ENCODE data around the gene TNS2.

Gene TNS2

DNA sequence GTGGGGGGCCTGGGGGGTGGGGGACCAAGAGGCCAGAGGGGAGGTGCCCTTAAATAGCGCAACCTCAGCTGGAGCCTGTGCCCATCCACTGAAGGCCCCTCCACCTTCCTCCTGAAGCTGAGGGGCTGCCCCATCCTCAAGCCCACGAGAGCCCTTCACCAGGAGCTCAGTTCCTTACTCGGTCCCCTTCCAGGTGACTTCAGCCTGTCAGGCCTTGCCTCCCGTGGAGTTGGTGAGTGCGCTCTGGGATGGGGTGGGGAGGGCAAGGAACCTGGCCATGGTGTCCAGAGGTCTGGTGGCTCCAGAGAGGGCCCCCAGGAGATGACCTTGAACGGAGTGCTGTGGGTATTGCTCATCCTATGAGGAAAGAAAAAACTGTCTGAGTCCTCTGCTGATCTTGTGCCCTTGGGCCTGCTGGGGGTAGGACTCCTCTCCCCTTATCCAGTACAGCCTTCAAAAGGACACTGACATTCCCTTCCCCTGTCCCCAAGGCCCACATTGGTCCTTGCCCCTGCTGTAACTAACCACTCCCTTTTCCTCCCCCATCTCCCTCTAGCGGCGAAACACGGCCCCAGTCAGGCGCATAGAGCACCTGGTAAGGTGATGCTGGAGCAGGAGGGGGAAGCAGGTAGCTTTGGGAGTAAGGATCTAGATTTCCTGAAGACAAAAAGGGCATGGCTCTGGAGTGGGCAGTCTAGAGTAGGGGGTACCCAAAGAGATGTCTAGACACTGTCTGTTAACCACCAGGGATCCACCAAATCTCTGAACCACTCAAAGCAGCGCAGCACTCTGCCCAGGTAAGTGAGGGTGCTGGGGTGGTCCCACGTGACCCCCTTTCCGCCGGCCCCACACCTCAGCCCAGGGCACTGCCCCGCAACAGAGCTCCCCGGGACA, 3.6 kb downstream of the TNS2 start:
- peak; percentile 34 for DNase-seq
- in situ Hi-C loops (cut with MboI; ENCODE audit: low pct_unique_long_range_greater_than_20kb, low sequenced_read_pairs), result loop anchor here (25.0 kb wide), 1 partner anchor 234 kb away; the partner anchor contains the start of genes MYG1 and PFDN5

DNA sequence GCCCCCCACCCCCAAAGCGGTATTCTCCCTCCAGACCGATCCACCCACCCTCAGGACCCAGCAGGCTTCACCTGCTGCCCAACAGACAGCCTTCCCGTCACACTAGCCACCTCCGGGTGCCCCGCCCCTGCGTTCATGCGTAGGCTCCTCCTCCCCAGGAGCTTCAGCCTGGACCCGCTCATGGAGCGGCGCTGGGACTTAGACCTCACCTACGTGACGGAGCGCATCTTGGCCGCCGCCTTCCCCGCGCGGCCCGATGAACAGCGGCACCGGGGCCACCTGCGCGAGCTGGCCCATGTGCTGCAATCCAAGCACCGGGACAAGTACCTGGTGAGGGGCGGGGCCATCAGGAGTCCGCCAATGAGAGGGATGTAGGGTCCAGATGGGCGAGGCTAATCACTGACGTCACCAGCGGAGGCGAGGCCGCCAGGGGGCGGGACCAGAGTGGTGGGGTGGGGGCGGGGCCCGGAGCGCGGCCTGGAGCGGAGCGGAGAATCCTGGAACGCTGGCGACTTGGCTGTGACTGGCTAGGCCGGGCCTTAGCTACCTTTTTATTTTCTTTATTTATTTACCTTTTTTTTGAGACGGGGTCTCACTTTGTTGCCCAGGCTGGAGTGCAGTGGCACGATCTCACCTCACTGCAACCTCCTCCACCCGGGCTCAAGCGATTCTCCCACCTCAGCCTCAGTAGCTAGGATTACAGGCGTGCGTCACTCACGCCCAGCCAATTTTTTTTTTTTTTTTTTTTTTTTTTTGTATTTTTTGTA, 4.4 kb downstream of the TNS2 start:
- DNase-seq, result peak; percentile 91

DNA sequence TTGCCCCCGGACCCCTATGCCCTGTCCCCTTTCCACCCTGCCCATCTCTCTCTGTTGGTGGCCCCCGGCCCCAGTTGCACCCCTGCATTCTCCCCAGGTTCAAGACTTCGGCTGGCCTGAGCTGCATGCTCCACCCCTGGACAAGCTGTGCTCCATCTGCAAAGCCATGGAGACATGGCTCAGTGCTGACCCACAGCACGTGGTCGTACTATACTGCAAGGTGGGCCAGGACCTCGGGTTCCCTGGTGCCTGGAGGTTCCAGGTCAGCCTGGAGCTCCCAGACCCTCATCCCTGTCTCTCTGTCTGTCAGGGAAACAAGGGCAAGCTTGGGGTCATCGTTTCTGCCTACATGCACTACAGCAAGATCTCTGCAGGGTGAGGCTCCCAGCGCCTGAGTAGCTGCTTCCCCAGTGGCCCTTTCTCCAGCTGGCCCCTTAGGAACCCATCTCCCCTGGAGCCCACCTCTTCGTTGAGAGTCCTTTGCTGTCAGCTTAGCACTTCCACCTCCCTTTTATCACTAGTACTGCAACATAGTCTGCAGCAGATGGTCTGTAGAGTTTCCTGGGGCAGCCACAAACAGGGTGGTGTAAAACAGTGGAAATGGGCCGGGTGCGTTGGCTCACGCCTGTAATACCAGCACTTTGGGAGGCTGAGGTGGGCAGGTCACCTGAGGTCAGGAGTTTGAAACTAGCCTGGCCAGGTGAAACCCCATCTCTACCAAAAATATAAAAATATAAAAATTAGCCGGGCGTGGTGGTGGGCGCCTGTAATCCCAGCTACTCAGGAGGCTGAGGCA, 5.8 kb downstream of the TNS2 start:
- in situ Hi-C loops (cut with MboI; ENCODE audit: low pct_unique_long_range_greater_than_20kb, low sequenced_read_pairs), result loop anchor here (25.0 kb wide), 1 partner anchor 232 kb away; the partner anchor contains the start of genes MYG1 and PFDN5
- DNase-seq, result no peak

More for the DNA sequence above, 4.4 kb downstream of the TNS2 start:
- in situ Hi-C loops (cut with MboI; ENCODE audit: low pct_unique_long_range_greater_than_20kb, low sequenced_read_pairs), result loop anchor here (25.0 kb wide), 1 partner anchor 233 kb away; the partner anchor contains the start of genes MYG1 and PFDN5

DNA sequence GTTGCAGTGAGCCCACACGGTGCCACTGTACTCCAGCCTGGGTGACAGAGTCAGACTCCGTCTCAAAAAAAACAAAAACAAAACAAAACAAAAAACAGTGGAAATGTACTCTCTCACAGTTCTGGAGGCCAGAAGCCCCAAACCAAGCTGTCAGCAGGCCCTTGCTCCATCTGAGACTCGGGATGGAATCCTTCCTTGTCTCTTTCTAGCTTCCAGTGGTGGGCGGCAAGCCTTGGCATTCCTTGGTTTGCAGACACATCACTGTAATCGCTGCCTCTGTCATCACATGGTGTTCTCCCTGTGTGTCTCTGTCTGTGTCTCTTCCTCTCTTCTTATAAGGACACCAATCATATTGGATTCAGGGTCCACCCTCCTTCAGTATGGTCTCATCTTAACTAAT, 6.4 kb downstream of the TNS2 start:
- DNase-seq, result no peak
- in situ Hi-C loops (cut with MboI; ENCODE audit: low pct_unique_long_range_greater_than_20kb, low sequenced_read_pairs), result loop anchor here (25.0 kb wide), 1 partner anchor 231 kb away; the partner anchor contains the start of genes MYG1 and PFDN5

DNA sequence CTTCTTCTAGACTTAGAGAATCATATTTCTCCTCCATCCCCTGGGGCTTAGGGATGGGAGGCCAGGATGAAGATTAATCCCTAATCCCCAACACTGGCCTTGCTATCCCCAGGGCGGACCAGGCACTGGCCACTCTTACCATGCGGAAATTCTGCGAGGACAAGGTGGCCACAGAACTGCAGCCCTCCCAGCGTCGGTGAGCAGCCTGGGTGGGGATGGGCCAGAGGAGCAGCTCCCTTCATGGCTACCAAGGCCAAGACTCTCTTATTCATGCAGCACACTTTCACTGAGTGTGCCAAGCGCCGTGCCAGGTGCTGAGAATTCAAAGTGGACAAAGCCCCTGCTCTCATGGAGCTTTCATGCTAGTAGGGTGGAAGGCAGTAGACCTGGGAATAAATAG, 7.0 kb downstream of the TNS2 start:
- DNase-seq, result no peak
- in situ Hi-C loops (cut with MboI; ENCODE audit: low pct_unique_long_range_greater_than_20kb, low sequenced_read_pairs), result loop anchor here (25.0 kb wide), 1 partner anchor 230 kb away; the partner anchor contains the start of genes MYG1 and PFDN5

DNA sequence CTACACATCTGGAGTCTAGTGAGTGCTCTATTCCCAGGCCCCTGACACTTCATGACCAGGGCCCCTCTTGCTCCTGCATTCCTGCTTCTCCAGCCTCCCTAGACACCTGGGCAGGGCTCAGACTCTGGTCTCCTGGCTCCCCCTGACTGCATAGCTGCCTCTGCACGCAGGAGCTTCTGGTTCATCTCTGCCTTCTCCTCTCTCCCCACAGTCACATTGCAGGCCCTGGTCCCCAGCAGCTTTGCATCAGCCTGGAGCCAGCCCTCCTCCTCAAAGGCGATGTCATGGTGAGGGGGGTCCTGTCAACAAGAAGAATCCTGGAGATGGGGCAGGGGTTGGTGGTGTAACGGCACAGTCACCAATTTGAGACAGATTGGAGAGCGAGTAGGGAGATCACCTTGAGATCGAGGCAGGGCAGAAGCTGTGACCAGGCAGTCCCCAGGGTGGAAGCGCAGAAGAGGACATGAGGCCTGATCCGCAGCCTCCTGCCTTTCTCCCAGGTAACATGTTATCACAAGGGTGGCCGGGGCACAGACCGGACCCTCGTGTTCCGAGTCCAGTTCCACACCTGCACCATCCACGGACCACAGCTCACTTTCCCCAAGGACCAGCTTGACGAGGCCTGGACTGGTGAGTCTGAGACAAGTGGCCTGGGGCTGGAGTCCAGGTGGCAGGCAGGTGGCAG, 8.1 kb downstream of the TNS2 start:
- no peak for DNase-seq
- in situ Hi-C loops (cut with MboI; ENCODE audit: low pct_unique_long_range_greater_than_20kb, low sequenced_read_pairs), result loop anchor here (25.0 kb wide), 1 partner anchor 229 kb away; the partner anchor contains the start of genes MYG1 and PFDN5

DNA sequence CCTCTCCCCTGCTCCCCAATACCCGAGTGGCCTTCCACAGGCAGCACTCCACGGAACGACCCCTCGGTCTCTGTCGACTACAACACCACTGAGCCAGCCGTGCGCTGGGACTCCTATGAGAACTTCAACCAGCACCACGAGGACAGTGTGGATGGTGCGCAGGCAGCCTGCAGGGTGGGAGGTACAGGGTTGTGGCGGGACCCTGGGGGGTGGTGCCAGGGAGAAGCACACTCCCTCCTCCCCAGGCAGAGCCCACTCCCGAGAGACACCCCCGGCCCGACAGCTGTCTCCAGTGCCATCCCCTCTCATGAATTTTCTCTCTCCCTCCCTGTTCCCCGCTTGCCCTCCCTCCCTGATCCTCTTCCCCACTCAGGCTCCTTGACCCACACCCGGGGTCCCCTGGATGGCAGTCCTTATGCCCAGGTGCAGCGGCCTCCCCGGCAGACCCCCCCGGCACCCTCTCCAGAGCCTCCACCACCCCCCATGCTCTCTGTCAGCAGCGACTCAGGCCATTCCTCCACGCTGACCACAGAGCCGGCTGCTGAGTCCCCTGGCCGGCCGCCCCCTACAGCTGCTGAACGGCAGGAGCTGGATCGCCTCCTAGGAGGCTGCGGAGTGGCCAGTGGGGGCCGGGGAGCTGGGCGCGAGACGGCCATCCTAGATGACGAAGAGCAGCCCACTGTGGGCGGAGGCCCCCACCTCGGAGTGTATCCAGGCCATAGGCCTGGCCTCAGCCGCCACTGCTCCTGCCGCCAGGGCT, 9.0 kb downstream of the TNS2 start:
- no peak for DNase-seq
- in situ Hi-C loops (cut with MboI; ENCODE audit: low pct_unique_long_range_greater_than_20kb, low sequenced_read_pairs), result loop anchor here (25.0 kb wide), 1 partner anchor 228 kb away; the partner anchor contains the start of genes MYG1 and PFDN5

DNA sequence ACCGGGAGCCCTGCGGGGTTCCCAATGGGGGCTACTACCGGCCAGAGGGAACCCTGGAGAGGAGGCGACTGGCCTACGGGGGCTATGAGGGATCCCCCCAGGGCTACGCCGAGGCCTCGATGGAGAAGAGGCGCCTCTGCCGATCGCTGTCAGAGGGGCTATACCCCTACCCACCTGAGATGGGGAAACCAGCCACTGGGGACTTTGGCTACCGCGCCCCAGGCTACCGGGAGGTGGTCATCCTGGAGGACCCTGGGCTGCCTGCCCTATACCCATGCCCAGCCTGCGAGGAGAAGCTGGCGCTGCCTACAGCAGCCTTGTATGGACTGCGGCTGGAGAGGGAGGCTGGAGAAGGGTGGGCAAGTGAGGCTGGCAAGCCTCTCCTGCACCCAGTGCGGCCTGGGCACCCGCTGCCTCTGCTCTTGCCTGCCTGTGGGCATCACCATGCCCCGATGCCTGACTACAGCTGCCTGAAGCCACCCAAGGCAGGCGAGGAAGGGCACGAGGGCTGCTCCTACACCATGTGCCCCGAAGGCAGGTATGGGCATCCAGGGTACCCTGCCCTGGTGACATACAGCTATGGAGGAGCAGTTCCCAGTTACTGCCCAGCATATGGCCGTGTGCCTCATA, 9.7 kb downstream of the TNS2 start:
- DNase-seq, result no peak
- in situ Hi-C loops (cut with MboI; ENCODE audit: low pct_unique_long_range_greater_than_20kb, low sequenced_read_pairs), result loop anchor here (25.0 kb wide), 1 partner anchor 228 kb away; the partner anchor contains the start of genes MYG1 and PFDN5

DNA sequence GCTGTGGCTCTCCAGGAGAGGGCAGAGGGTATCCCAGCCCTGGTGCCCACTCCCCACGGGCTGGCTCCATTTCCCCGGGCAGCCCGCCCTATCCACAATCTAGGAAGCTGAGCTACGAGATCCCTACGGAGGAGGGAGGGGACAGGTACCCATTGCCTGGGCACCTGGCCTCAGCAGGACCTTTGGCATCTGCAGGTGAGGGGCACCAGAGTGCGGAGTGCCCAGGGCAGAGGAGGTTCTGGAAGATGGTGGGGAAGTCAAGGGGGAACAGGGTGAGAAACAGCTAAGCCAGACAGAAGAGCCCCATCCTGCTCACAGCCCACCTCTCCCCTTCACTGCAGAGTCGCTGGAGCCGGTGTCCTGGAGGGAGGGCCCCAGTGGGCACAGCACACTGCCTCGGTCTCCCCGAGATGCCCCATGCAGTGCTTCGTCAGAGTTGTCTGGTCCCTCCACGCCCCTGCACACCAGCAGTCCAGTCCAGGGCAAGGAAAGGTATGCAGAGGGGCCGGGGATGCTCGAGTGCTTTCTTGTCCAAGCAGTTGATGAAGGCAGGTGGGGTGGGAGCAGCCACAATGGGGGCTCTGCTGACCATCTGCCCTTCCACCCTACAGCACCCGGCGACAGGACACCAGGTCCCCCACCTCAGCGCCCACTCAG, 10.3 kb downstream of the TNS2 start:
- DNase-seq, result no peak
- in situ Hi-C loops (cut with MboI; ENCODE audit: low pct_unique_long_range_greater_than_20kb, low sequenced_read_pairs), result loop anchor here (25.0 kb wide), 1 partner anchor 227 kb away; the partner anchor contains the start of genes MYG1 and PFDN5

DNA sequence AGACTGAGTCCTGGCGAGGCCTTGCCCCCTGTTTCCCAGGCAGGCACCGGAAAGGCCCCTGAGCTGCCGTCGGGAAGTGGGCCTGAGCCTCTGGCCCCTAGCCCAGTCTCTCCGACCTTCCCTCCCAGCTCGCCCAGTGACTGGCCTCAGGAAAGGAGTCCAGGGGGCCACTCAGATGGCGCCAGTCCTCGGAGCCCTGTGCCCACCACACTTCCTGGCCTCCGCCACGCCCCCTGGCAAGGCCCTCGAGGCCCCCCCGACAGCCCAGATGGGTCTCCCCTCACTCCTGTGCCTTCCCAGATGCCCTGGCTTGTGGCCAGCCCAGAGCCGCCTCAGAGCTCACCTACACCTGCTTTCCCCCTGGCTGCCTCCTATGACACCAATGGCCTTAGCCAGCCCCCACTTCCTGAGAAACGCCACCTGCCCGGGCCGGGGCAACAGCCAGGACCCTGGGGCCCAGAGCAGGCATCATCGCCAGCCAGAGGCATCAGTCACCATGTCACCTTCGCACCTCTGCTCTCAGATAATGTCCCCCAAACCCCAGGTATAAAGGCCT, 10.9 kb downstream of the TNS2 start:
- in situ Hi-C loops (cut with MboI; ENCODE audit: low pct_unique_long_range_greater_than_20kb, low sequenced_read_pairs), result loop anchor here (25.0 kb wide), 1 partner anchor 227 kb away; the partner anchor contains the start of genes MYG1 and PFDN5
- no peak for DNase-seq

DNA sequence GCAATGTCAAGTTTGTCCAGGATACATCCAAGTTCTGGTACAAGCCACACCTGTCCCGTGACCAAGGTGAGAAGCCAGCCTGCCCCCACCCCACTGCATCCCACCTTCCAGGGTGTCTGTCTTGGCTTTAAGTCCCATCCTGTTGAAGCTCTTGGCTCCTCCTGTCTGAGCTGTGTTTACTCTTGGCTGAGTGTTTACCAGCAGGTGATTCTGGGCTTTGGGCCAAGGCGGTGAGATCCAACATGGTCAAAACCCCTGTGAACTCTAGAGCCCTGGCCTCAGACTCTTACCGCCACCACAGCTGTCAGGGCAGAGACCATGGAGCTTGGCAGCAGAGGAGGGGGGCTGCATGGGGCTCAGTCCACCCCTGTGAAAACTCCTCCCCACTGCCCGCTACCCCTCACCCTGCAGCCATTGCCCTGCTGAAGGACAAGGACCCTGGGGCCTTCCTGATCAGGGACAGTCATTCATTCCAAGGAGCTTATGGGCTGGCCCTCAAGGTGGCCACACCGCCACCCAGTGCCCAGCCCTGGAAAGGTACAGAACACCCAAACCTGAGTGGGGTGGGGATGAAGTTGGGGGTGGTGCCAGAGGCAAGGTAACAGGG, 11.6 kb downstream of the TNS2 start:
- in situ Hi-C loops (cut with MboI; ENCODE audit: low pct_unique_long_range_greater_than_20kb, low sequenced_read_pairs), result loop anchor here (25.0 kb wide), 1 partner anchor 226 kb away; the partner anchor contains the start of genes MYG1 and PFDN5
- DNase-seq, result no peak

DNA sequence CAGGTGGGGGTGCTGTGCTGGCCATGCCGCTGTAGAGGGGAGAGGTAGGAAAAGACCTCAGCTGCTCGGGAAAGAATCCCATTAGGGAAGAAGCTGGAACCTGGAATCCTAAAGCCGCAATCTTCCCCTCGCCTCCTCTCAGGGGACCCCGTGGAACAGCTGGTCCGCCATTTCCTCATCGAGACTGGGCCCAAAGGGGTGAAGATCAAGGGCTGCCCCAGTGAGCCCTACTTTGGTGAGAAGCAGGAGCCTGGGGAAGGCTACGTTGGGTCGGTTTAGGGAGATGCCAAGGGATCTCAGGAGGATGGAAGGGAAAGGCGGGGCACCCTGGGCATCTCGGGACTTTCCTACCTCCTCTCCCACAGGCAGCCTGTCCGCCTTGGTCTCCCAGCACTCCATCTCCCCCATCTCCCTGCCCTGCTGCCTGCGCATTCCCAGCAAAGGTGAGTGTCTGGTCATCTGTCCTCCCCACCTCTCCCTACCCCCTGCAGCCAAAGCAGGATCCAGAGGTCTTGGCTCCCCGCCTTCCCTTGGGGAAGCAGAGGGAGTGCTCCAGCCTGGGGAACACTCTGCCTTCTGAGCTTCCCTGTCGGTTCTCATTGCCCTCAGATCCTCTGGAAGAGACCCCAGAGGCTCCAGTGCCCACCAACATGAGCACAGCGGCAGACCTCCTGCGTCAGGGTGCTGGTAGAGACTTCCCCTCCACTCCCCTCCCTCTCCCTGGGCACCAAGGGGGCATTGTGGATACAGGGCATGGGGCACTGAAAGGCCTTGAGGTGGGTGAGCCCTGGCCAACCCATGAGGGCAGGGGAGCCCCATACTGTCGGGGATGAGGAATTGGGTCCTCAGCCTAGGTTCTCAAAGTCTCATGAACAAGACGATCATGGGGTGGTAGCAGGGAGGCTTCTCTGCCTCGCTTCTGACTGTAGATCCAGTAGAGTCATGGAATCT, 12.4 kb downstream of the TNS2 start:
- in situ Hi-C loops (cut with MboI; ENCODE audit: low pct_unique_long_range_greater_than_20kb, low sequenced_read_pairs), result loop anchor here (25.0 kb wide), 1 partner anchor 225 kb away; the partner anchor contains the start of genes MYG1 and PFDN5
- no peak for DNase-seq

DNA sequence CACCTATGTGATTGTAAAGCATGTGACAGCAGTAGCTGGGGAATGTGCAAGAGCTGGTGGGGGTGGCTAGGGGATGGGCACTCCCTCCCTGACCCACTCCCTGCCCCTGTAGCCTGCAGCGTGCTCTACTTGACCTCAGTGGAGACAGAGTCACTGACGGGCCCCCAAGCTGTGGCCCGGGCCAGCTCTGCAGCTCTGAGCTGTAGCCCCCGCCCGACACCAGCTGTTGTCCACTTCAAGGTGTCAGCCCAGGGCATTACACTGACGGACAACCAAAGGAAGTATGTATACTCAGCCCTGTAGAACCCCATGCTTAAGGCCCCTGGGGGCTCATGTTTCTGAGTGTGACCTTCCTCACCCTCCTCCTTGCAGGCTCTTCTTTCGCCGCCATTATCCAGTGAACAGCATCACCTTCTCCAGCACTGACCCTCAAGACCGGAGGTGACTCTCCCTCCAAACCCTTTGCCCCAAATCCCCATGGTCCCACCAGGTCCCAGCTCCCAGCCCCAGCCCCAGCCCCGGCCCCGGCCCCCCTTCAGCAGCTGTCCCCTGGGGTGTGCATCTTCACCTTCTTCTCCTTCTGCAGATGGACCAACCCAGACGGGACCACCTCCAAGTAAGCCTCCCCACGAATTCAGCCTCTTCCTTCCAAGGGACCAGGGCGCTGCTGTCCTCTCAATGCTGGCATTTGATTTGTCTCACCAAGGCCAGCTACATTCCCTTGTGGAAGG, 13.3 kb downstream of the TNS2 start:
- in situ Hi-C loops (cut with MboI; ENCODE audit: low pct_unique_long_range_greater_than_20kb, low sequenced_read_pairs), result loop anchor here (25.0 kb wide), 1 partner anchor 224 kb away; the partner anchor contains the start of genes MYG1 and PFDN5
- DNase-seq, result no peak
